Measurements from ENCODE around the gene RP9. TPM values are rescaled to one million over a fixed set of nuclear protein-coding genes. Genes with fewer than 3 reads are reported as not detected.

Gene RP9
- total RNA-seq, 1 experiment from 2014 or later, result 29.1 TPM

DNA sequence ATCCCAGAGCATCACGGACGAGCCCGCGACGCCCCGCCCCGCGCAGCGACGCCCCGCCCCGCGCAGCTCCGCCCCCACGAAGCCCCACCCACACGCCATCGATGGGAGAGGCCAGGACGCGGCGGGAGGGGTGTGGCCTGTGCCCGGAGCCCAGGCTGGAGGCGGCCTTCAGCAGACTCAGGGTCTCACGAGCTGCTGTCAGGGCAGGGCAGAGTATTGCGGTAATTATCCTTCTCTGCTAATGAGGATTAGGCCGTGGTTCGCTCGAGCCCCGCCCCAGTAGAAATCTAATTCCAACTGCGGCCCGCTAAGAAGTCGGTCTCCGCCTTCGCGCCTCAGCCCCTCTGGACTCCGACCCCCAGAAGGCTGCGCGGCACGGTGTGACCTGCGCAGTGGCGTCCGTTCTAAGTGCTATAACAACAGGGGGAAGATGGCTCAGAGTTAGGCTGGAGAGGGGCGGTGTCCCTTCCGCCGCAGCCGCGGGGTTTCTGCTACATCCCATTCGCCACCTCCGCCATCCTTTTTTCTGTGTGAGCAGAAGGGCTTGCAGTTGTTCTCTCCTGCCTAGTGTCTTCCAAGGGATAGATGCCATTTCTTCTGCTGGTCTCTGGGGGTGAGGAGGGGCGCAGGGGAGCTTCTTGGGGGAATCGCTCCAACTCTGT lies 46.3 kb downstream of the RP9 start:
- intact Hi-C loops (cut with micrococcal nuclease), result loop anchor here (2.0 to 10.0 kb wide), 4 partner anchors 24 to 171 kb away; partner anchors contain the start of genes KBTBD2 and RP9
- Mint-ChIP-seq H3K27ac (ENCODE audit: low read depth, unreplicated experiment) (peak overlapping the region; percentile 90), H3K4me3 (ENCODE audit: unreplicated experiment) (peak overlapping the region; percentile 97), H3K27me3 (ENCODE audit: insufficient read depth, unreplicated experiment) (no peaks in the 10 kb centered on the region), H3K4me1 (ENCODE audit: insufficient read depth, unreplicated experiment) (peaks cover 22% of the 10 kb centered on the region), H3K9me3 (ENCODE audit: unreplicated experiment) (peaks cover 26% of the 10 kb centered on the region), H3K36me3 (ENCODE audit: insufficient read depth, unreplicated experiment) (peaks cover 4% of the 10 kb centered on the region)
- ChIA-PET POLR2A (interaction anchor here (0.6 to 7.1 kb wide), 16 partner anchors 10 to 404 kb away, joined by 3 to 115 read pairs (median 10); partner anchors contain the start of genes FKBP9, KBTBD2 and RP9), CTCF (interaction anchor here (1.4 to 4.4 kb wide), 3 partner anchors 13 to 47 kb away, joined by 3 to 21 read pairs (median 4); partner anchors contain the start of gene RP9)
- BruUV-seq (replicated peaks), result no TSS peak
- TF ChIP-seq, protein P1, sequence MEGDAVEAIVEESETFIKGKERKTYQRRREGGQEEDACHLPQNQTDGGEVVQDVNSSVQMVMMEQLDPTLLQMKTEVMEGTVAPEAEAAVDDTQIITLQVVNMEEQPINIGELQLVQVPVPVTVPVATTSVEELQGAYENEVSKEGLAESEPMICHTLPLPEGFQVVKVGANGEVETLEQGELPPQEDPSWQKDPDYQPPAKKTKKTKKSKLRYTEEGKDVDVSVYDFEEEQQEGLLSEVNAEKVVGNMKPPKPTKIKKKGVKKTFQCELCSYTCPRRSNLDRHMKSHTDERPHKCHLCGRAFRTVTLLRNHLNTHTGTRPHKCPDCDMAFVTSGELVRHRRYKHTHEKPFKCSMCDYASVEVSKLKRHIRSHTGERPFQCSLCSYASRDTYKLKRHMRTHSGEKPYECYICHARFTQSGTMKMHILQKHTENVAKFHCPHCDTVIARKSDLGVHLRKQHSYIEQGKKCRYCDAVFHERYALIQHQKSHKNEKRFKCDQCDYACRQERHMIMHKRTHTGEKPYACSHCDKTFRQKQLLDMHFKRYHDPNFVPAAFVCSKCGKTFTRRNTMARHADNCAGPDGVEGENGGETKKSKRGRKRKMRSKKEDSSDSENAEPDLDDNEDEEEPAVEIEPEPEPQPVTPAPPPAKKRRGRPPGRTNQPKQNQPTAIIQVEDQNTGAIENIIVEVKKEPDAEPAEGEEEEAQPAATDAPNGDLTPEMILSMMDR (IDR thresholded peaks at IDR 0.05; ENCODE audit: unreplicated experiment), result no peak
- peak; percentile 92 for DNase-seq (ENCODE audit: unreplicated experiment)

DNA sequence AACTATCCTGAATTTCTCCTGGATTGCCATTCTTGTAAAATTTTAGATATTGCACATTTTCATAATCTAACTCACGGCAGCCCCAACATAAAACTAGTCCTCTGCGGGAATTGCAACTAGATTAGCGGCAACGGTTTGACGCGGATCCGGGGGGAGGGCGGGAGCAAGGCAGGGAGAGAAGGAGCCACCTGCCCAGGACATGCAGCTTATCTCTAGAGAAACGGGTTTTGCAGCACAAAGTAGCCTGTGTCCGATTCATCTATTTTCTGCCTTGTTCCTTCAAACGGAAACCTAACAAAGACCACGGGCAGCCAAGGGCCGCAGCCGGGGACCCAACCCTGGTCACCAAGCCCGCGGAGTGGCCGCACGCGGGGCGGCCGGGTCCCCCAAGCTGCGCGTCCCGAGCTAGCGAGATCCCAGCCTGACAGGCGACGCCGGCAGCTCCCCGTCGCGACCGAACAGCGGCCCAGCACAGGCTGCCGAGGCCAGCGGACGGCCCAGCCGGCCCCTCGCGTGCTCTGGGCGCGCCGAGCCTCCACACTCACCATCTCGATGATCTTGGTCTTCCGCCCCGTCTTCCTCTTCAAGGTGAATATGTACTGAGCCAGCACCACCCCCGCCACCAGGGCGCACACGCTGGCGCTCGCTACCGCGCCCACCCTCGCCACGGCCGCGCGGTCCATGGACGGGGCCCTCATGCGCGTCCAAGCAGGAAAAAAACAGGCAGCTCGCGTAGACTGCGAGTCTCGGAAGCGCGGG lies 47.0 kb downstream of the RP9 start, which contains the start of gene NT5C3A:
Gene NT5C3A (minus strand): TSS at position 754 of the 759 bp plus-strand sequence. CDS start 71 bp downstream, at position 683.
- peaks cover 26% of the 10 kb centered on the region for H3K9me3 Mint-ChIP-seq (ENCODE audit: unreplicated experiment)
- peaks cover 22% of the 10 kb centered on the region for H3K4me1 Mint-ChIP-seq (ENCODE audit: insufficient read depth, unreplicated experiment)
- no TSS peak for BruUV-seq (replicated peaks)
- H3K27me3 Mint-ChIP-seq (ENCODE audit: insufficient read depth, unreplicated experiment), result no peaks in the 10 kb centered on the region
- ChIA-PET CTCF (interaction anchor here (1.2 to 4.4 kb wide), 3 partner anchors 11 to 48 kb away, joined by 4 to 21 read pairs (median 4); partner anchors contain the start of gene RP9), POLR2A (interaction anchor here (0.6 to 7.1 kb wide), 16 partner anchors 9 to 404 kb away, joined by 3 to 115 read pairs (median 12); partner anchors contain the start of genes FKBP9, KBTBD2 and RP9)
- DNase-seq (ENCODE audit: unreplicated experiment), result peak; percentile 45
- peak within 1 kb of the TSS; percentile 97 for H3K4me3 Mint-ChIP-seq (ENCODE audit: unreplicated experiment)
- H3K36me3 Mint-ChIP-seq (ENCODE audit: insufficient read depth, unreplicated experiment), result peaks cover 4% of the 10 kb centered on the region
- peak within 1 kb of the TSS; percentile 90 for H3K27ac Mint-ChIP-seq (ENCODE audit: low read depth, unreplicated experiment)
- intact Hi-C loops (cut with micrococcal nuclease), result loop anchor here (2.0 to 10.0 kb wide), 4 partner anchors 23 to 170 kb away; partner anchors contain the start of genes KBTBD2 and RP9
- TF ChIP-seq, protein P1 (IDR thresholded peaks at IDR 0.05; ENCODE audit: unreplicated experiment), result no peak

- Mint-ChIP-seq H3K36me3 (ENCODE audit: insufficient read depth, unreplicated experiment) (peaks cover 2% of the 10 kb centered on the region), H3K9me3 (ENCODE audit: unreplicated experiment) (peaks cover 24% of the 10 kb centered on the region), H3K27me3 (ENCODE audit: insufficient read depth, unreplicated experiment) (no peaks in the 10 kb centered on the region), H3K4me1 (ENCODE audit: insufficient read depth, unreplicated experiment) (peaks cover 22% of the 10 kb centered on the region), H3K27ac (ENCODE audit: low read depth, unreplicated experiment) (peak overlapping the region; percentile 90), H3K4me3 (ENCODE audit: unreplicated experiment) (peak overlapping the region; percentile 97)
- ChIA-PET POLR2A (interaction anchor here (0.9 to 7.1 kb wide), 12 partner anchors 8 to 174 kb away, joined by 3 to 115 read pairs (median 18); partner anchors contain the start of genes FKBP9, KBTBD2 and RP9), CTCF (interaction anchor here (0.6 to 4.4 kb wide), 7 partner anchors 12 to 491 kb away, joined by 3 to 21 read pairs (median 4); partner anchors contain the start of gene RP9)
- no peak for DNase-seq (ENCODE audit: unreplicated experiment)
- intact Hi-C loops (cut with micrococcal nuclease), result loop anchor here (5.0 to 10.0 kb wide), 3 partner anchors 46 to 169 kb away; partner anchors contain the start of genes KBTBD2 and RP9
- TF ChIP-seq, protein P1 (IDR thresholded peaks at IDR 0.05; ENCODE audit: unreplicated experiment), result no peak
- BruUV-seq (replicated peaks), result TSS peak; percentile 48
These were observed 47.8 kb downstream of the RP9 start for GRCh38 chr7:33061282-33061937.
